ENCODE data around the gene KDM6A.

The KDM6A gene

DNA sequence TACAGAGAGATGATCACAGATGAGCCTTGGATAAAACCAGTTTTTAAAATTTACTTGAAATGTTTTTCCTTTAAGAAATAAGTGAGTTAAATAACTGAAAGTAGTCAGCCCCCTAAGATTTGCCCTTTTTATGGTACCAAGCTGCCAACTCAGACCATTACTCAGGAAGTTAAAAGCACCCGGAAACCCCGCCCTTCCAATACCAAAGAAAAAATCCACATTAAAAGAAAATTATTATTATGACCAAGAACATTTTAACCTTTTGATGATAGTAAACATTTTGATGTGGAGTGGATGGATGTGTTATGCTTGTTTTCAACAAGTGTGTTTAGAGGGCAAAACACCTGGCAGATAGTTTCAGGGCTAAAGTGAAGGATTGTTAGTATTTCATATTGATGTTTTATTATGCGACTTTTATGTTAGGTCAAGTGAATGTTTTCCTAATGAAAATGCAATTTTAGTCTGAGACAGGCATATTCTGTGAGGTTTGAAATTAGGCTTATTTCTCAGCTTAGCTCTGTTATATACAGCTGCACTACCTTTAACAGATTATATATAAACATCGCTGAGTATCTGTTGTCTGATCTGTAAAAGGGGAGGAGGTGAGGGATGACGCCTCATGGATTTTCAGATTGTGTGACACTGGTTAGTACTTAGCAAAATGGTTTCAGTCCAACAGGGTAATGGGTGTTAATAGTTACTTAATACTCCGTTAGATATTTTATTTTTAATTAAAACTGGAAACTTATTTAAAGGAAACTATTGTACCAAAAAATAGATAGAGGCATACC is 89.0 kb downstream of the KDM6A start:
- Histone ChIP-seq H3K27ac (ENCODE audit: low read length) (no peak overlapping the region), H3K27me3 (ENCODE audit: control insufficient read depth in 1 of 2, insufficient read depth in 2 of 2, low read length in 2 of 2) (no peaks in the 10 kb centered on the region), H3K9ac (ENCODE audit: low read length in 2 of 2) (no peak overlapping the region), H3K9me3 (ENCODE audit: control insufficient read depth in 2 of 2, low read length in 2 of 2) (no peaks in the 10 kb centered on the region), H3K4me3 (ENCODE audit: low read length in 2 of 2) (no peak overlapping the region), H3K36me3 (ENCODE audit: control insufficient read depth in 2 of 2, insufficient read depth in 2 of 2, low read length in 2 of 2) (no peaks in the 10 kb centered on the region), H3K4me1 (ENCODE audit: control insufficient read depth, insufficient read depth, low read length) (no peaks in the 10 kb centered on the region)

DNA sequence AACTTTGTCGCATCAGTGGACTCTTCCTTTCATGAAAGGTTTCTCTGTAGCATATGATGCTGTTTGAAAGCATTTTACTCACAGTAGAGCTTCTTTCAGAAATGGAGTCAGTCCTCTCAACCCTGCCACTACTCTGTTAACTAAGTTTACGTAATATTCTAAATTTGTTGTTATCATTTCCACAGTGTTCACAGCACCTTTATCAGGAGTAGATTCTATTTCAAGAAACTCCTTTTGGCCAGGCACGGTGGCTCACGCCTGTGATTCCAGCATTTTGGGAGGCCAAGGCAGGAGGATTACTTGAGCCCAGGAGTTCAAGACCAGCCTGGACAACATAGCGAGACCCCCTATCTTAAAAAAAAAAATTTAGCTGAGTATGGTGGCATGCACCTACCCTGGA is 90.0 kb downstream of the KDM6A start:
- H3K36me3 ChIP-seq (ENCODE audit: control insufficient read depth in 2 of 2, insufficient read depth in 2 of 2, low read length in 2 of 2) = no peaks in the 10 kb centered on the region
- no peak overlapping the region for H3K9ac ChIP-seq (ENCODE audit: low read length in 2 of 2)
- no peak overlapping the region for H3K27ac ChIP-seq (ENCODE audit: low read length)
- no peaks in the 10 kb centered on the region for H3K27me3 ChIP-seq (ENCODE audit: control insufficient read depth in 1 of 2, insufficient read depth in 2 of 2, low read length in 2 of 2)
- no peak overlapping the region for H3K4me3 ChIP-seq (ENCODE audit: low read length in 2 of 2)
- no peaks in the 10 kb centered on the region for H3K4me1 ChIP-seq (ENCODE audit: control insufficient read depth, insufficient read depth, low read length)
- H3K9me3 ChIP-seq (ENCODE audit: control insufficient read depth in 2 of 2, low read length in 2 of 2) = no peaks in the 10 kb centered on the region

DNA sequence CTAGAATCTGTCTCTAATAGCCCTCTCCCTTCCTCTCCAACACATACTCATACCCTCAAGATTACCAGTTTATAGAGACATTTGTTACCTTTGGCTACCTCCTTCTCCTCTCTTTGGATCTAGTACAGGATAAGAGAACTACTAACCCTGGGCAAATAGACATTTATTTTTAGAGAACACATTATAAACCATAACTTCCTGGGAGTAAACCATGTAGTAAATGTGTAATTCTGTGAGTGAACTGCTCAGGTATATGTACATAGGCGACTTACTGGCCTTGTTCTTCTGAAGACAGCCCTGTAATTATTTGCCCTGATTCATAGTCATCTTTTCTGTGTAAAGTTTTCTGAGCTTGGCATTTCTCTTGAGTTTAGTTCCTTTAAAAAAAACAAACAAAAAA is 94.2 kb downstream of the KDM6A start:
- Histone ChIP-seq H3K9ac (ENCODE audit: low read length in 2 of 2) (no peak overlapping the region), H3K9me3 (ENCODE audit: control insufficient read depth in 2 of 2, low read length in 2 of 2) (no peaks in the 10 kb centered on the region), H3K4me1 (ENCODE audit: control insufficient read depth, insufficient read depth, low read length) (no peaks in the 10 kb centered on the region), H3K36me3 (ENCODE audit: control insufficient read depth in 2 of 2, insufficient read depth in 2 of 2, low read length in 2 of 2) (no peaks in the 10 kb centered on the region), H3K4me3 (ENCODE audit: low read length in 2 of 2) (no peak overlapping the region), H3K27ac (ENCODE audit: low read length) (no peak overlapping the region), H3K27me3 (ENCODE audit: control insufficient read depth in 1 of 2, insufficient read depth in 2 of 2, low read length in 2 of 2) (no peaks in the 10 kb centered on the region)

DNA sequence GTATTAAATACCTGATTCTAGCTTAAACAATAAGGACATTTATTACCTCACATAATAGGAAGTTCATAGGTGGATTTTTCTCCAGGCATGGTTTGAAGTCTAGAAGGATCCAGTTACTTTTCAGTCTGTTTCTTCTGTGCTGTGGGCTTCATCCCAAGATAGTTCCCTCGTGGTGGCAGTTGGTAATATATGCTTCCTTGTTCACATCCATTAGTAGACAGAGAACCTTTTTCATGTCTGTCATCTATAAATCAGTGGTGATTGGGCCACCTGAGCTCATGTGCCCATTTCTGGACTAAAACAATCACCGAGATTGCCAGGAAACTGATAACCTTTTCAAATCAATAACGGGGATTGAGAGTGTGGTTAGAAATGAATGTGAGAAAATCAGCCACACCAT is 97.7 kb downstream of the KDM6A start:
- H3K4me1 ChIP-seq (ENCODE audit: control insufficient read depth, insufficient read depth, low read length) = no peaks in the 10 kb centered on the region
- H3K4me3 ChIP-seq (ENCODE audit: low read length in 2 of 2) = no peak overlapping the region
- H3K9me3 ChIP-seq (ENCODE audit: control insufficient read depth in 2 of 2, low read length in 2 of 2) = no peaks in the 10 kb centered on the region
- no peak overlapping the region for H3K9ac ChIP-seq (ENCODE audit: low read length in 2 of 2)
- H3K27ac ChIP-seq (ENCODE audit: low read length) = no peak overlapping the region
- no peaks in the 10 kb centered on the region for H3K27me3 ChIP-seq (ENCODE audit: control insufficient read depth in 1 of 2, insufficient read depth in 2 of 2, low read length in 2 of 2)
- no peaks in the 10 kb centered on the region for H3K36me3 ChIP-seq (ENCODE audit: control insufficient read depth in 2 of 2, insufficient read depth in 2 of 2, low read length in 2 of 2)

DNA sequence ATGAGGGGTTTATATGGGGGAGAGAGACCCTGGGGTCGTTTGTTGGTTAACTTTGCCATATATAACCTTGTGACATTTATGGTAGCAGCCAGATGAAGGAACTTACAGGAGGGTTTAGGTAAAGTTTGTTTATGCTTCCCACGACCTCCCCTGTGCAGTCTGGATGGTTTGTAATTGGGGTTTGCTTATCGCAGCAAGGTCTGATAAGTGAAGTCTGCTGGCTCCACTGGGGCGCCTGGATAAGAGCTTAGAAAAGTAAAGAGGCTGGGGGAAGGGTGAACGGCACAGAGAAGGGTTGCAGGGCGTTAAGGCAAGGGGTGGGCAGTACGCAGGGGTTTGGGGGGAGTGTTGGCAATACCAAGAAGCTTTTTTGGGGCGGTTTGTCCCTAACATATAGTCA is 98.7 kb downstream of the KDM6A start:
- H3K27me3 ChIP-seq (ENCODE audit: control insufficient read depth in 1 of 2, insufficient read depth in 2 of 2, low read length in 2 of 2) = no peaks in the 10 kb centered on the region
- no peaks in the 10 kb centered on the region for H3K4me1 ChIP-seq (ENCODE audit: control insufficient read depth, insufficient read depth, low read length)
- H3K4me3 ChIP-seq (ENCODE audit: low read length in 2 of 2) = no peak overlapping the region
- no peaks in the 10 kb centered on the region for H3K36me3 ChIP-seq (ENCODE audit: control insufficient read depth in 2 of 2, insufficient read depth in 2 of 2, low read length in 2 of 2)
- H3K9me3 ChIP-seq (ENCODE audit: control insufficient read depth in 2 of 2, low read length in 2 of 2) = no peaks in the 10 kb centered on the region
- no peak overlapping the region for H3K9ac ChIP-seq (ENCODE audit: low read length in 2 of 2)
- no peak overlapping the region for H3K27ac ChIP-seq (ENCODE audit: low read length)

- no peak overlapping the region for H3K27ac ChIP-seq (ENCODE audit: low read length)
- no peaks in the 10 kb centered on the region for H3K4me1 ChIP-seq (ENCODE audit: control insufficient read depth, insufficient read depth, low read length)
- H3K36me3 ChIP-seq (ENCODE audit: control insufficient read depth in 2 of 2, insufficient read depth in 2 of 2, low read length in 2 of 2) = no peaks in the 10 kb centered on the region
- no peak overlapping the region for H3K9ac ChIP-seq (ENCODE audit: low read length in 2 of 2)
- no peaks in the 10 kb centered on the region for H3K9me3 ChIP-seq (ENCODE audit: control insufficient read depth in 2 of 2, low read length in 2 of 2)
- no peak overlapping the region for H3K4me3 ChIP-seq (ENCODE audit: low read length in 2 of 2)
- H3K27me3 ChIP-seq (ENCODE audit: control insufficient read depth in 1 of 2, insufficient read depth in 2 of 2, low read length in 2 of 2) = no peaks in the 10 kb centered on the region
These were observed 99.1 kb downstream of the KDM6A start for GRCh38 chrX:44972132-44972531.

GRCh38 chrX:44973420-44973932 is 100.5 kb downstream of the KDM6A start:
- no peak overlapping the region for H3K9ac ChIP-seq (ENCODE audit: low read length in 2 of 2)
- no peak overlapping the region for H3K4me3 ChIP-seq (ENCODE audit: low read length in 2 of 2)
- no peaks in the 10 kb centered on the region for H3K9me3 ChIP-seq (ENCODE audit: control insufficient read depth in 2 of 2, low read length in 2 of 2)
- H3K27ac ChIP-seq (ENCODE audit: low read length) = no peak overlapping the region
- no peaks in the 10 kb centered on the region for H3K4me1 ChIP-seq (ENCODE audit: control insufficient read depth, insufficient read depth, low read length)
- H3K36me3 ChIP-seq (ENCODE audit: control insufficient read depth in 2 of 2, insufficient read depth in 2 of 2, low read length in 2 of 2) = no peaks in the 10 kb centered on the region
- no peaks in the 10 kb centered on the region for H3K27me3 ChIP-seq (ENCODE audit: control insufficient read depth in 1 of 2, insufficient read depth in 2 of 2, low read length in 2 of 2)

DNA sequence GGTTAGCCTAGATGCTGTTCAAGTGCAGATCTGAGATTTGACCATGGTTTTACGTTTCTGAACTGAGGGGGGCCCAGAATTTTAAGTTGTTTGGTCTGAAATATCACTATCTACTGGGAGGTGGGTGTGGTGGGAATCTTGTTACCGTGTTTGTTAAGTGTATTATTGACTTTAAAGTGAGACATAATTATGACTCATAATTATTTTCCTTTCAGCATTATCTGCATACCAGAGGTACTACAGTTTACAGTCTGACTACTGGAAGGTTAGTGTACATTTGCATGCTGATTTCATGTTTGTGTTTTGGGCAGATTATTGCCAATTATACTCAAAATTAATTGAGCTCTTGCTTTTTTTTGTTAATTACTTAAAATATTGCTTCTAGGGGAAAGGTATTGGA is 101.5 kb downstream of the KDM6A start:
- Histone ChIP-seq H3K4me3 (ENCODE audit: low read length in 2 of 2) (no peak overlapping the region), H3K27me3 (ENCODE audit: control insufficient read depth in 1 of 2, insufficient read depth in 2 of 2, low read length in 2 of 2) (no peaks in the 10 kb centered on the region), H3K9me3 (ENCODE audit: control insufficient read depth in 2 of 2, low read length in 2 of 2) (no peaks in the 10 kb centered on the region), H3K9ac (ENCODE audit: low read length in 2 of 2) (no peak overlapping the region), H3K27ac (ENCODE audit: low read length) (no peak overlapping the region), H3K4me1 (ENCODE audit: control insufficient read depth, insufficient read depth, low read length) (no peaks in the 10 kb centered on the region), H3K36me3 (ENCODE audit: control insufficient read depth in 2 of 2, insufficient read depth in 2 of 2, low read length in 2 of 2) (no peaks in the 10 kb centered on the region)

DNA sequence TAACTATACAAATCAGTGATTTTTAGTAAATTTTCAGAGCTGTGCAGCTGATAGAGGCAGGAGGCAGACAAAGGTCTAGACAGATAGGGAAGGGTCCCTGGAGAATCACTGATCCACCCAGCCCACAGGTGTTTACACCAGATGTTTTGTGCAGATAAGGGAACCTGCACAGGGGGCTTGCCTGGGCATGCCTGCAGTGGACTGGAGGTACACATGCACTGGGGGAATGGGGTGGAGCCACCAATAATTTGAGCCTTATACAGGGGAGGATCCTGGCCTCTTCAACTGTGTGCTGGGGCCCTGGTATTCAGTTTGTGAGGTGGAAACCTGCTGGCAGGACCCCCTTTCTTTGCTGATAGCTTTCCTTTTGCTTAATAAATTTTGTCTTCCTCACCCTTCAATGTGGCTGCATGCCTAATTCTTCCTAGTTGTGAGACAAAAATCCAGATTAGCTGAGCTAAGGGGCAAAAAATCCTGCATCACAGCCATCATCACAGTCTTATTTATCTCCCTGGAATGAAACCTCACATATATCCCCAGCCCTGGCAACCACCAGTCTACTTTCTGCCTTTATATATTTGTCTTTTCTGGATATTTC is 102.8 kb downstream of the KDM6A start:
- Histone ChIP-seq H3K27ac (ENCODE audit: low read length) (no peak overlapping the region), H3K9ac (ENCODE audit: low read length in 2 of 2) (no peak overlapping the region), H3K9me3 (ENCODE audit: control insufficient read depth in 2 of 2, low read length in 2 of 2) (no peaks in the 10 kb centered on the region)

DNA sequence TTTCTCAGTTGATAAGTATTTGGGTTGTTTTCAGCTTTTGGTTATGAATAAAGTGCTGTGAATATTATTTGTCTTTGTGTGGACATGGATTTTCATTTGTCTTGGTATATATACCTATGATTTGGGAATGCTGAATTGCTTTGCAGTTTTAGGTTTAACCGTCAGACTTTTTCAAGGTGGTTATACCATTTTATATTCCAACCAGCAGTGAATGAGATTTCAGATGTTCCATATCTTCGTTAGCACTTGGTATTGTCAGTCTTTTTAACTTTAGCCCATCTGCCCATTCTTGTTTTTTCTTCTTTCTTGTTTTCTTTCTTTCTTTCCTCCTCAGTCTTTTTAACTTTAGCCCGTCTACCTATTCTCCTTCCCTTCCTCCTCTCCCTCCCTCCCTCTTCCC is 106.0 kb downstream of the KDM6A start:
- H3K9ac ChIP-seq (ENCODE audit: low read length in 2 of 2) = no peak overlapping the region
- H3K36me3 ChIP-seq (ENCODE audit: control insufficient read depth in 2 of 2, insufficient read depth in 2 of 2, low read length in 2 of 2) = no peaks in the 10 kb centered on the region
- H3K4me3 ChIP-seq (ENCODE audit: low read length in 2 of 2) = no peak overlapping the region
- H3K27me3 ChIP-seq (ENCODE audit: control insufficient read depth in 1 of 2, insufficient read depth in 2 of 2, low read length in 2 of 2) = no peaks in the 10 kb centered on the region
- H3K27ac ChIP-seq (ENCODE audit: low read length) = no peak overlapping the region
- H3K9me3 ChIP-seq (ENCODE audit: control insufficient read depth in 2 of 2, low read length in 2 of 2) = no peaks in the 10 kb centered on the region
- no peaks in the 10 kb centered on the region for H3K4me1 ChIP-seq (ENCODE audit: control insufficient read depth, insufficient read depth, low read length)

More for the DNA sequence above, 102.8 kb downstream of the KDM6A start:
- Histone ChIP-seq H3K4me3 (ENCODE audit: low read length in 2 of 2) (no peak overlapping the region), H3K27me3 (ENCODE audit: control insufficient read depth in 1 of 2, insufficient read depth in 2 of 2, low read length in 2 of 2) (no peaks in the 10 kb centered on the region), H3K36me3 (ENCODE audit: control insufficient read depth in 2 of 2, insufficient read depth in 2 of 2, low read length in 2 of 2) (no peaks in the 10 kb centered on the region), H3K4me1 (ENCODE audit: control insufficient read depth, insufficient read depth, low read length) (no peaks in the 10 kb centered on the region)

DNA sequence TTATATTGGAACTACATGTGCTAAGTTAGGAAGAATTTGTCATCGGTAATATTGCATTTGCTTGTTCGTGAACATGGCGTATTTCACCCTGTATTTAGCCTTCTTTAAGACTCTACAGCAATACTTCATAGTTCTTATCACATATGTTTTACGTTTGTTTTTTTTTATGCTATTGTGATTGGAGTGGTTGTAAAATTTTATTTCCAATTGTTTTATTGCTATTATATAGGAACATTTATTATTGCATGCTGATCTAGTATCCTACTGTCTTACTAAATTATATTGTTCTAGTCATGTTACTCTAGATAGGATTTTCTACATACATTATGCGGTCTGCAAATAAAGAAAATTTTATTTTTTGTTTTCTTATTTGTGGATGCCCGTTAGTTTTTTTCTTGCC is 107.4 kb downstream of the KDM6A start:
- Histone ChIP-seq H3K4me3 (ENCODE audit: low read length in 2 of 2) (no peak overlapping the region), H3K27me3 (ENCODE audit: control insufficient read depth in 1 of 2, insufficient read depth in 2 of 2, low read length in 2 of 2) (no peaks in the 10 kb centered on the region), H3K9ac (ENCODE audit: low read length in 2 of 2) (no peak overlapping the region), H3K27ac (ENCODE audit: low read length) (no peak overlapping the region), H3K9me3 (ENCODE audit: control insufficient read depth in 2 of 2, low read length in 2 of 2) (no peaks in the 10 kb centered on the region), H3K4me1 (ENCODE audit: control insufficient read depth, insufficient read depth, low read length) (no peaks in the 10 kb centered on the region), H3K36me3 (ENCODE audit: control insufficient read depth in 2 of 2, insufficient read depth in 2 of 2, low read length in 2 of 2) (no peaks in the 10 kb centered on the region)

All from stomach smooth muscle (tissue), 2 donors.